PC-9 (cell line): ENCODE measurements around the gene NAV3.

Source experiments
- CTCF ChIP-seq: fragments of 200-600 bp; sonication (generic); conservative IDR thresholded peaks from 2 replicates; pipeline ENCODE4 v1.6.1; 2017; ENCODE audit warnings: mixed run types, antibody characterized with exemption, mild to moderate bottlenecking, moderate library complexity
- EZH2 ChIP-seq: fragments of 200-600 bp; sonication (generic); IDR thresholded peaks from 2 replicates; pipeline ENCODE4 v1.8.0; 2017; ENCODE audit warnings: antibody characterized with exemption, low read depth

GRCh38 chr12:78261901-78262300 lies 431.2 kb downstream of the NAV3 start:
- TF ChIP-seq EZH2 (no peak), CTCF (no peak)
